Measurements from ENCODE around the gene TBL2. TPM values are rescaled to one million over a fixed set of nuclear protein-coding genes. Genes with fewer than 3 reads are reported as not detected.
"Not testable (repeated sequence)": the region's sequence is repeated elsewhere in the genome, so short reads cannot be mapped to it uniquely, and the experiment has no call there.

TBL2 gene
- polyA plus RNA-seq, 3 donors from 2014 or later, result 19.3 to 32.4 (median 21.7) TPM

DNA sequence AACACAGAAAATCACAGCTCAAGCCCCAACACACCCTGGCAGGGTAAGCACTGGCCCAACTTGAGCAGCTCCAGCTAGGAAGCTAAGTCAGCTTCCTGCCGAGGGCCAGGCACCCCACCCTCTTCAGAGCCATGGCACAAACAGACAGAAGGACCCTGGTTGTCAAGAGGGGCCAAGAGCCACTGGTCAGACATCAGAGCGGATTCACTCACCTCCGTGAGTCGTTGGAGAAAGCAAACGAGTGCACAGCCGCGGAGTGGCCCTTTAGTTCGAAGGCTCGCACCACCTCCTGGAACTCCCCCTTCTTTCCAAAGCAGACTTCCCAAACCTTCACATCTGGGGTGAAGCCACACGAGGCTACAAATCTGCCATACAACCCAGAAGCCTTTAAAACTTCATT is 7.4 kb downstream of the TBL2 start:
- Mint-ChIP-seq H3K4me3 (no peak overlapping the region), H3K27me3 (ENCODE audit: low read depth in 3 of 3) (no peaks in the 10 kb centered on the region), H3K4me1 (peaks cover 9% of the 10 kb centered on the region in 2 donors), H3K9me3 (no peaks in the 10 kb centered on the region), H3K36me3 (peaks cover 3 to 31% (median 11%) of the 10 kb centered on the region in 3 donors), H3K27ac (peak overlapping the region in 1 of 6 donors; percentile 46)
- DNase-seq, result no peak

DNA sequence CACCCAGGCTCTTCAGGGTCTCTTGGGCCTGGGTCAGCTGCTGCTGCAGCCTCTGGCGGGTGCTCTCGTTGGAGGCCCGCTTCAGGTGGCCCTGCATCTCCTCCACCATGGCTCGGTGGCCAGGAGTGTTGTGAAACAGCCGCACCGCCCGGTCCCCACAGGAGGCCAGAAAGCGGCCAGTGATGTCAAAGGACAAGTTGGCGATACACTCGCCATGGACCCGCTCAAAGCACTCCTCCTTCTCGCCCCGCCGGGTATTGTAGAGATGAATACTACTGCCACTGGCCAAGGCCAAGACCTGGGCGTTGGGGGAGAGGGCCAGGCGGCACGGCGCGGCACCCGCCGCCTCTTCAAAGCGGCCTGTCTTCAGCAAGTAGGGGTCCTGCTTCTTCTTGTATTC is 7.9 kb downstream of the TBL2 start:
- no peak overlapping the region for H3K27ac Mint-ChIP-seq

DNA sequence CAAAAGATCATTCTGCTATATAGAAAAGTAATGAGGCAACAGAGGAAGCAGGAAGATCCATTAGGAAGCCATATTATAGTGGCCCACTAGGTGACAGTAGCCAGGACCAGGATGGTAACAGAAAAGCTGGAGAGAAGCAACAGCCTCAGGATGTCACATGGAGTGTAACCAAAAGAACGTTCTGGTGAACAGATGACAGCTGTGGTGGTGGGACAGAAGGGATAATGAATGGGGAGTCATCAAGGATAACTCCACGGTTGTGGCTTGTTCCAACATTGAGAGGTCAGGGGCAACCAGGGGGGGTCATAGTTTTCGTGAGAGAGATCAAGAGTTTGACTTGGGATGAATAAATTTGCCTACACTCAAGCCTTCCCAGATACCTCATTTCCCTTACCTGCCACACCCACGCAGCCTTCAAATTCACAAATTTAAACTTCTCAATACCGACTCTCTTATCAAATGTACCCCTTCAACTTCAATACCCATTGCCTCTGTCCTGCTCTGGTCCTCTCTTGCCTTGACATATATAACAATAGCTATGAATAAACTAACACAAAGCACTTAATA is 9.3 kb downstream of the TBL2 start:
- no peak for DNase-seq
- H3K27me3 Mint-ChIP-seq (ENCODE audit: low read depth in 3 of 3), result no peaks in the 10 kb centered on the region
- H3K27ac Mint-ChIP-seq, result peak overlapping the region in 3 of 6 donors; percentile 33 to 59 (median 46)
- no peaks in the 10 kb centered on the region for H3K9me3 Mint-ChIP-seq
- H3K36me3 Mint-ChIP-seq, result peaks cover 3 to 25% (median 11%) of the 10 kb centered on the region in 3 donors
- H3K4me1 Mint-ChIP-seq, result peaks cover 15 to 16% of the 10 kb centered on the region in 2 donors
- no peak overlapping the region for H3K4me3 Mint-ChIP-seq

More for the DNA sequence above, 7.9 kb downstream of the TBL2 start:
- Mint-ChIP-seq H3K4me3 (no peak overlapping the region), H3K9me3 (no peaks in the 10 kb centered on the region), H3K4me1 (peaks cover 14% of the 10 kb centered on the region in 2 donors), H3K27me3 (ENCODE audit: low read depth in 3 of 3) (no peaks in the 10 kb centered on the region), H3K36me3 (peaks cover 3 to 31% (median 11%) of the 10 kb centered on the region in 3 donors)
- DNase-seq, result no peak

GRCh38 chr7:73567846-73568685 is 10.3 kb downstream of the TBL2 start:
- H3K4me3 Mint-ChIP-seq, result no peak overlapping the region
- H3K27ac Mint-ChIP-seq, result peak overlapping the region in 1 of 6 donors; percentile 58
- peaks cover 15 to 16% of the 10 kb centered on the region in 2 donors for H3K4me1 Mint-ChIP-seq
- H3K9me3 Mint-ChIP-seq, result no peaks in the 10 kb centered on the region
- no peaks in the 10 kb centered on the region for H3K27me3 Mint-ChIP-seq (ENCODE audit: low read depth in 3 of 3)
- no peak for DNase-seq
- H3K36me3 Mint-ChIP-seq, result peaks cover 0 to 22% (median 8%) of the 10 kb centered on the region in 3 donors

- peaks cover 0 to 15% (median 3%) of the 10 kb centered on the region in 3 donors for H3K36me3 Mint-ChIP-seq
- no peak overlapping the region for H3K4me3 Mint-ChIP-seq
- H3K27ac Mint-ChIP-seq, result no peak overlapping the region
- H3K27me3 Mint-ChIP-seq (ENCODE audit: low read depth in 3 of 3), result peaks cover 0 to 2% (median 0%) of the 10 kb centered on the region in 3 donors
- DNase-seq, result no peak
- H3K4me1 Mint-ChIP-seq, result peaks cover 15 to 16% of the 10 kb centered on the region in 2 donors
- no peaks in the 10 kb centered on the region for H3K9me3 Mint-ChIP-seq
These were observed 11.2 kb downstream of the TBL2 start for GRCh38 chr7:73567140-73567539.

- peak overlapping the region; percentile 71 to 91 (median 87) for H3K4me3 Mint-ChIP-seq
- H3K36me3 Mint-ChIP-seq, result peaks cover 0 to 15% (median 3%) of the 10 kb centered on the region in 3 donors
- peak overlapping the region; percentile 40 to 93 (median 78) for H3K27ac Mint-ChIP-seq
- DNase-seq; H3K27me3 Mint-ChIP-seq (ENCODE audit: low read depth in 3 of 3); H3K9me3 Mint-ChIP-seq: not testable (repeated sequence)
- peaks cover 15 to 16% of the 10 kb centered on the region in 2 donors for H3K4me1 Mint-ChIP-seq
These were observed 11.9 kb downstream of the TBL2 start for GRCh38 chr7:73566431-73566830.

DNA sequence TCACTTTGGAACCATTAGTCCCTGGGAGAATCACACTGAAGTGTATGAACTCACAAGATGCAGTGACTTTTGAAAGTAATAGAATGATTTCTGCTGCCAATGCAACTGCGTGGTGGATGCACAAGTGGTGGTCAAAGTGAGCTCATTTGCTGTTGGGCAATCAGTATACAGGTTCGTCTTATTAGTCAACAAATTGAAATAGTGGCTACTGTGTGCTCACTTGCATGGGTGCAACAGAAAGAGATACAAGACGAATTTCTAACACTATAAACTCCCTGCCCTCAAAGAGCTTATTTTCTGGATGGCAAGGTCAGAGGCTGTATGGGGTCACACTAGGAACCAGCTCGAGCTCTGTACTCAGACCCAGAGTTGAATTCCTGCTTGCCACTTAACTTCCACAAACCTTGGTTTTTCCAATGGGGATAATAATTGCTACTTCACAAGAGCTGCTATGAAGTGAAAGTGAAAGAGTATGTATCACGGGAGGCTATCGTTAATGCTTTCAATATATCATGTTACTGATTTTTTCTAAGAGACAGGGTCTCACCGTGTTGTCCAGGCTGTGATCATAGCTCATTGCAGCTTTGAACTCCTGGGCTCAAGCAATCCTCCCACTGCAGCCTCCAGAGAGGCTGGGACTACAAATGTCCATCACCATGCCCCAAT is 12.6 kb downstream of the TBL2 start:
- peak overlapping the region; percentile 40 to 93 (median 78) for H3K27ac Mint-ChIP-seq
- no peaks in the 10 kb centered on the region for H3K9me3 Mint-ChIP-seq
- DNase-seq, result no peak
- H3K4me3 Mint-ChIP-seq, result peak overlapping the region; percentile 71 to 91 (median 87)
- peaks cover 0 to 2% (median 0%) of the 10 kb centered on the region in 3 donors for H3K27me3 Mint-ChIP-seq (ENCODE audit: low read depth in 3 of 3)
- H3K36me3 Mint-ChIP-seq, result peaks cover 0 to 10% (median under 1%) of the 10 kb centered on the region in 3 donors
- peaks cover 15 to 16% of the 10 kb centered on the region in 2 donors for H3K4me1 Mint-ChIP-seq

- H3K36me3 Mint-ChIP-seq, result peaks cover 0 to 2% (median 0%) of the 10 kb centered on the region in 3 donors
- peaks cover 15 to 20% of the 10 kb centered on the region in 2 donors for H3K4me1 Mint-ChIP-seq
- H3K4me3 Mint-ChIP-seq, result no peak overlapping the region
- H3K27ac Mint-ChIP-seq, result peak overlapping the region in 1 of 6 donors; percentile 14
- peaks cover 3 to 20% (median 4%) of the 10 kb centered on the region in 3 donors for H3K27me3 Mint-ChIP-seq (ENCODE audit: low read depth in 3 of 3)
- no peak for DNase-seq
- no peaks in the 10 kb centered on the region for H3K9me3 Mint-ChIP-seq
These were observed 18.1 kb downstream of the TBL2 start for GRCh38 chr7:73560109-73560835.

GRCh38 chr7:73557397-73558257 is 20.8 kb downstream of the TBL2 start, which contains the start of gene BCL7B:
Gene BCL7B (minus strand): TSS chr7:73557690. CDS start chr7:73557578, 112 bp downstream.
- H3K4me1 Mint-ChIP-seq, result peaks cover 33 to 34% of the 10 kb centered on the region in 2 donors
- peaks cover 3 to 20% (median 4%) of the 10 kb centered on the region in 3 donors for H3K27me3 Mint-ChIP-seq (ENCODE audit: low read depth in 3 of 3)
- peaks cover 0 to 4% (median 3%) of the 10 kb centered on the region in 3 donors for H3K36me3 Mint-ChIP-seq
- peak within 1 kb of the TSS; percentile 95 to 99 (median 98) for H3K27ac Mint-ChIP-seq
- H3K9me3 Mint-ChIP-seq, result no peaks in the 10 kb centered on the region
- peak; percentile 83 to 87 (median 87) for DNase-seq
- peak within 1 kb of the TSS; percentile 93 to 95 (median 95) for H3K4me3 Mint-ChIP-seq

GRCh38 chr7:73557108-73557396 is 21.3 kb downstream of the TBL2 start:
- Mint-ChIP-seq H3K4me1 (peaks cover 35 to 37% of the 10 kb centered on the region in 2 donors), H3K27me3 (ENCODE audit: low read depth in 3 of 3) (peaks cover 3 to 18% (median 4%) of the 10 kb centered on the region in 3 donors), H3K9me3 (no peaks in the 10 kb centered on the region), H3K36me3 (peaks cover 2 to 6% (median 4%) of the 10 kb centered on the region in 3 donors), H3K4me3 (peak overlapping the region; percentile 84 to 95 (median 90)), H3K27ac (peak overlapping the region; percentile 87 to 99 (median 94))
- peak; percentile 92 to 95 (median 94) for DNase-seq

DNA sequence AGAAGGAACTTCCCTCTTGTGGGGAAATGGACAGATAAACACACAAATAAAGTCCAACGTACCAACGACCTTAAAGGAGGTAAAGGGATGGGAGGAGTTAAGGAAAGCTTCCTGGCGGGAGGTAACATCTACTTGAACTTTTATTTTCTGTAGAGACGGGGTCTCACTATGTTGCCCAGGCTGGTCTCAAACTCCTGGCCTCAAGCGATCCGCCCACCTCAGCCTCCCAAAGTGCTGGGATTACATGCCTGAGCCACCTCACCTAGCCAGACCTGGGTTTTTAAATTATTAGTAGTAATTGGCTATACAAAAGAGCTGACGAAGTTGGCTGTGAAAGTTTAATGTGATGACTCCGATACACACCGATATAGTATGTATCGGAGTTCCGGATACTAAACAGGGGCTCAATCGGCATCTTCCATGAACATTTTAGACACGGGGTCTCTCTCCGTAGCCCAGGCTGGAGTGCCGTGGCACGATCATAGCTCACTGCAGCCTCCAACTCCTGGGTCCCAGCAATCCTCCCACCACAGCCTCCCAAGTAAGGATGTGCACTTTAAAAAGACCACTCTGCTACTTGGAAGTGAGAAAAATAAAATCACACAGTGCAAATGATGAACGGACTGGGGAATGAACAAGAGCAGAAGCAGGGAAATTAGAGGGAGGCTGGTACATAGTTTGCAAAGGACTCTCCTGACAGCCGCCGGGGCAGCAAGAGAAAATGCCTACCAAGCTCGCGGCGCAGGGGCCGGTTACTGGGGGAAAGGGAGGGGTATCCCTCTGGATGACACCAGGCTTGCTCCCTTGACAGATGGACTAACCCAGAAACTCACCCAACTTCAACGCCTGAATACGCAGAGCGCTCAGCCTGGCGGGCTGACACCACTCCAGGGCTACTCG is 21.9 kb downstream of the TBL2 start:
- no peaks in the 10 kb centered on the region for H3K9me3 Mint-ChIP-seq
- H3K4me3 Mint-ChIP-seq, result peak overlapping the region; percentile 84 to 95 (median 90)
- H3K27me3 Mint-ChIP-seq (ENCODE audit: low read depth in 3 of 3), result peaks cover 3 to 18% (median 4%) of the 10 kb centered on the region in 3 donors
- H3K36me3 Mint-ChIP-seq, result peaks cover 4 to 8% (median 6%) of the 10 kb centered on the region in 3 donors
- H3K27ac Mint-ChIP-seq, result peak overlapping the region; percentile 87 to 95 (median 92)
- DNase-seq, result no peak
- H3K4me1 Mint-ChIP-seq, result peaks cover 36 to 40% of the 10 kb centered on the region in 2 donors
